Neural progenitor cell (in vitro differentiated cells): ENCODE data around the gene LRP5. TPM values are rescaled to one million over a fixed set of nuclear protein-coding genes. Genes with fewer than 3 reads are reported as not detected.

Experiments used
- DNase-seq: peaks from one replicate; pipeline ENCODE4 v3.0.0-alpha.2; 2016; ENCODE audit warnings: low spot score
- H2AFZ ChIP-seq: fragments of 200-600 bp; sonication (generic); replicated peaks from 2 replicates; pipeline ENCODE4 v1.6.1; 2016; ENCODE audit warnings: antibody characterized with exemption
- H3F3A ChIP-seq: fragments of 200-600 bp; sonication (generic); 2 replicates; pipeline ENCODE4 v1.6.1; 2016; ENCODE audit warnings: antibody characterized with exemption, low read depth
- H3K27ac ChIP-seq: fragments of 200-600 bp; sonication (generic); 2 replicates; pipeline ENCODE4 v1.5.1; 2016; ENCODE audit warnings: mild to moderate bottlenecking
- H3K27me3 ChIP-seq: fragments of 200-600 bp; sonication (generic); 2 replicates; pipeline ENCODE4 v1.6.1; 2016; ENCODE audit warnings: mild to moderate bottlenecking, moderate library complexity
- H3K36me3 ChIP-seq: fragments of 200-600 bp; sonication (generic); 2 replicates; pipeline ENCODE4 v1.5.1; 2016
- H3K4me1 ChIP-seq: fragments of 200-600 bp; sonication (generic); 2 replicates; pipeline ENCODE4 v1.6.1; 2016; ENCODE audit warnings: mixed run types
- H3K4me2 ChIP-seq: fragments of 200-600 bp; sonication (generic); 2 replicates; pipeline ENCODE4 v1.6.1; 2016
- H3K4me3 ChIP-seq: fragments of 200-600 bp; sonication (generic); 2 replicates; pipeline ENCODE4 v1.5.1; 2016
- H3K79me2 ChIP-seq: fragments of 200-600 bp; sonication (generic); 2 replicates; pipeline ENCODE4 v1.6.1; 2016; ENCODE audit warnings: low read depth
- H3K9ac ChIP-seq: fragments of 200-600 bp; sonication (generic); 2 replicates; pipeline ENCODE4 v1.6.1; 2016
- H3K9me3 ChIP-seq: fragments of 200-600 bp; sonication (generic); 2 replicates; pipeline ENCODE4 v1.5.1; 2016; ENCODE audit warnings: low read depth
- H4K20me1 ChIP-seq: fragments of 200-600 bp; sonication (generic); 2 replicates; pipeline ENCODE4 v1.6.1; 2016; ENCODE audit warnings: low read depth
- H3K27ac Mint-ChIP-seq: 3 replicates; pipeline ENCODE4 v1.8.0; 2021; ENCODE audit warnings: mixed read lengths
- H3K27me3 Mint-ChIP-seq: 2 replicates; pipeline ENCODE4 v1.8.0; 2022; ENCODE audit warnings: low read depth, mild to moderate bottlenecking, inconsistent platforms, moderate library complexity, mixed read lengths; ENCODE audit not compliant: insufficient read depth
- H3K36me3 Mint-ChIP-seq: 3 replicates; pipeline ENCODE4 v1.8.0; 2021; ENCODE audit warnings: mixed read lengths
- H3K4me1 Mint-ChIP-seq: 3 replicates; pipeline ENCODE4 v1.8.0; 2021; ENCODE audit warnings: mixed read lengths
- H3K4me3 Mint-ChIP-seq: 3 replicates; pipeline ENCODE4 v1.8.0; 2021; ENCODE audit warnings: mild to moderate bottlenecking, moderate library complexity, mixed read lengths
- H3K9me3 Mint-ChIP-seq: 3 replicates; pipeline ENCODE4 v1.8.0; 2020; ENCODE audit warnings: mixed read lengths
- EZH2 ChIP-seq: fragments of 200-600 bp; sonication (generic); IDR thresholded peaks from 2 replicates; pipeline ENCODE4 v1.6.1; 2017; ENCODE audit warnings: antibody characterized with exemption, mild to moderate bottlenecking, moderate library complexity
- EZH2phosphoT487 ChIP-seq: fragments of 200-600 bp; sonication (generic); IDR thresholded peaks from 2 replicates; pipeline ENCODE4 v1.6.1; 2017; ENCODE audit warnings: antibody characterized with exemption
- total RNA-seq: library from RNA; depleted of rRNA; stranded (reverse); fragments of >200 nt; gene quantifications from 2 replicates; pipeline ENCODE4 v1.2.3, GENCODE V29; 2015; ENCODE audit warnings: low replicate concordance
- TF ChIP-seq, protein P1 (sequence below): fragments of 200-600 bp; sonication (generic); IDR thresholded peaks from 2 replicates; pipeline ENCODE4 v1.5.1; 2017; ENCODE audit warnings: antibody characterized with exemption, mild to moderate bottlenecking

Gene LRP5
- total RNA-seq, 1 donor from 2014 or later, result 7.3 TPM

DNA sequence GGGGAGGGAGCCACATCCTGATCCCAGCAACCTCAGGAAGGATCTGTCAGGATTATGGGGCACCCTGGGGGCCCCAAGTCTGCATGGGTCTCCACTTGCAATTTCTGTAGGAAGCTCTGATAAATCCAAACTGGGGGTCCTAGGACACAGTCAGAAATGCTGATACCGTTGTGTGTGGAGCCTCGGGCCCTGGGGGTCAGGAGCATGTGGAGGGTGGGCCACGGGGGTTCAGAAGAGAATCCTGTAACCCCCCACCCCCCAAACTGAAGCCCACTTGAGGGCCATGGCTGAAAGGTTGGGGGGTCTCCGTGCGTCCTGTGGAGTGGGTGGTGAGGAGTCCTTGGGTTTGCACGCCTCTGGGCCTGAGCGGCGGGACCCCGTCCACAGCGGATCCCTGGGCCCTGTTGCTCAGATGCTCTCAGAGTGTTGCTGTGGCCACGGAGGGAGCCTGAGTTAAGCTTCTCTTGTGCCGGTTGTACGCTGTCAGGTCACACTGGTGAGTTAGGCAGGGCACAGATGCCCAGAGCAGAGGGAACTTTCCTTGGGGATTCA, 72.2 kb downstream of the LRP5 start:
- H3K9me3 Mint-ChIP-seq, result no peaks in the 10 kb centered on the region
- peaks cover 15% of the 10 kb centered on the region for H3K4me1 Mint-ChIP-seq

DNA sequence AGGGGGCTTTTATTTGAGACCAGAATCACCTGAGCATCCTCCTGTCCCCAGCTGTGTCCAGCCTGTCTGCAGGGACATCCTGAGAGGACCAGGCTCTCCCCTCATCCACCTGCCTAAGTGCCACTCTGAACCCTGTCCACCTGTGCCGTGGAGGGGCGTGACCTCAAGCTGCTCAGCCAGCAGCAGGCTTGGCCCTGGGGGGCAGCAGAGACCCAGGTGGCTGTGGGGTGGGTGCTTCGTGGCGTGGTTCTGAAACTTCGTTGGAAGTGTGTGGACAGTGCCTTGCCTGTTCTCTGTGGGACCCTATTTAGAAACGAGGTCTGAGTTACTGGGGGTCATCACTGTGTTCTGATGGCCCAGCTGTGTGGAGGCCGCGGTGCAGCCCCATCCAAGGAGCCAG, 72.7 kb downstream of the LRP5 start:
- Mint-ChIP-seq H3K4me1 (peaks cover 10% of the 10 kb centered on the region), H3K9me3 (no peaks in the 10 kb centered on the region), H3K4me3 (no peak overlapping the region), H3K36me3 (no peaks in the 10 kb centered on the region), H3K27me3 (no peaks in the 10 kb centered on the region), H3K27ac (no peak overlapping the region)
- no peaks in the 10 kb centered on the region for H3K27me3 ChIP-seq
- no peaks in the 10 kb centered on the region for H3K36me3 ChIP-seq
- DNase-seq, result no peak
- no peak for TF ChIP-seq EZH2phosphoT487
- TF ChIP-seq, protein P1, sequence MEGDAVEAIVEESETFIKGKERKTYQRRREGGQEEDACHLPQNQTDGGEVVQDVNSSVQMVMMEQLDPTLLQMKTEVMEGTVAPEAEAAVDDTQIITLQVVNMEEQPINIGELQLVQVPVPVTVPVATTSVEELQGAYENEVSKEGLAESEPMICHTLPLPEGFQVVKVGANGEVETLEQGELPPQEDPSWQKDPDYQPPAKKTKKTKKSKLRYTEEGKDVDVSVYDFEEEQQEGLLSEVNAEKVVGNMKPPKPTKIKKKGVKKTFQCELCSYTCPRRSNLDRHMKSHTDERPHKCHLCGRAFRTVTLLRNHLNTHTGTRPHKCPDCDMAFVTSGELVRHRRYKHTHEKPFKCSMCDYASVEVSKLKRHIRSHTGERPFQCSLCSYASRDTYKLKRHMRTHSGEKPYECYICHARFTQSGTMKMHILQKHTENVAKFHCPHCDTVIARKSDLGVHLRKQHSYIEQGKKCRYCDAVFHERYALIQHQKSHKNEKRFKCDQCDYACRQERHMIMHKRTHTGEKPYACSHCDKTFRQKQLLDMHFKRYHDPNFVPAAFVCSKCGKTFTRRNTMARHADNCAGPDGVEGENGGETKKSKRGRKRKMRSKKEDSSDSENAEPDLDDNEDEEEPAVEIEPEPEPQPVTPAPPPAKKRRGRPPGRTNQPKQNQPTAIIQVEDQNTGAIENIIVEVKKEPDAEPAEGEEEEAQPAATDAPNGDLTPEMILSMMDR, result no peak
- no peaks in the 10 kb centered on the region for H3F3A ChIP-seq
- H3K9me3 ChIP-seq, result no peaks in the 10 kb centered on the region
- H3K79me2 ChIP-seq, result no peaks in the 10 kb centered on the region
- no peak overlapping the region for H3K4me2 ChIP-seq
- no peak overlapping the region for H3K9ac ChIP-seq
- H3K4me3 ChIP-seq, result no peak overlapping the region
- H3K27ac ChIP-seq, result no peak overlapping the region
- no peak overlapping the region for H2AFZ ChIP-seq
- H3K4me1 ChIP-seq, result no peaks in the 10 kb centered on the region
- H4K20me1 ChIP-seq, result peaks cover 12% of the 10 kb centered on the region

More for the DNA sequence above, 72.2 kb downstream of the LRP5 start:
- no peak overlapping the region for H3K4me3 Mint-ChIP-seq
- Histone ChIP-seq H3K36me3 (no peaks in the 10 kb centered on the region), H3K4me1 (no peaks in the 10 kb centered on the region), H3K4me3 (no peak overlapping the region), H3K79me2 (no peaks in the 10 kb centered on the region), H3K9me3 (no peaks in the 10 kb centered on the region), H3K4me2 (no peak overlapping the region), H2AFZ (no peak overlapping the region), H3K9ac (no peak overlapping the region), H4K20me1 (peaks cover 12% of the 10 kb centered on the region), H3K27ac (no peak overlapping the region), H3K27me3 (no peaks in the 10 kb centered on the region), H3F3A (no peaks in the 10 kb centered on the region)
- H3K27ac Mint-ChIP-seq, result no peak overlapping the region
- no peaks in the 10 kb centered on the region for H3K36me3 Mint-ChIP-seq
- no peaks in the 10 kb centered on the region for H3K27me3 Mint-ChIP-seq
- TF ChIP-seq, protein P1, result no peak
- TF ChIP-seq EZH2 (no peak), EZH2phosphoT487 (no peak)
- DNase-seq, result no peak

DNA sequence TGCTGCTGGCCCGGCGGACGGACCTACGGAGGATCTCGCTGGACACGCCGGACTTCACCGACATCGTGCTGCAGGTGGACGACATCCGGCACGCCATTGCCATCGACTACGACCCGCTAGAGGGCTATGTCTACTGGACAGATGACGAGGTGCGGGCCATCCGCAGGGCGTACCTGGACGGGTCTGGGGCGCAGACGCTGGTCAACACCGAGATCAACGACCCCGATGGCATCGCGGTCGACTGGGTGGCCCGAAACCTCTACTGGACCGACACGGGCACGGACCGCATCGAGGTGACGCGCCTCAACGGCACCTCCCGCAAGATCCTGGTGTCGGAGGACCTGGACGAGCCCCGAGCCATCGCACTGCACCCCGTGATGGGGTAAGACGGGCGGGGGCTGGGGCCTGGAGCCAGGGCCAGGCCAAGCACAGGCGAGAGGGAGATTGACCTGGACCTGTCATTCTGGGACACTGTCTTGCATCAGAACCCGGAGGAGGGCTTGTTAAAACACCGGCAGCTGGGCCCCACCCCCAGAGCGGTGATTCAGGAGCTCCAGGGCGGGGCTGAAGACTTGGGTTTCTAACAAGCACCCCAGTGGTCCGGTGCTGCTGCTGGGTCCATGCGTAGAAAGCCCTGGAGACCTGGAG, 74.1 kb downstream of the LRP5 start:
- DNase-seq, result no peak
- Mint-ChIP-seq H3K27ac (no peak overlapping the region), H3K4me3 (no peak overlapping the region), H3K27me3 (no peaks in the 10 kb centered on the region), H3K4me1 (no peaks in the 10 kb centered on the region), H3K36me3 (no peaks in the 10 kb centered on the region), H3K9me3 (no peaks in the 10 kb centered on the region)
- no peak overlapping the region for H3K4me3 ChIP-seq
- H3K9ac ChIP-seq, result no peak overlapping the region
- no peaks in the 10 kb centered on the region for H3K79me2 ChIP-seq
- no peak overlapping the region for H3K27ac ChIP-seq
- H3K4me1 ChIP-seq, result no peaks in the 10 kb centered on the region
- no peak overlapping the region for H3K4me2 ChIP-seq
- H3F3A ChIP-seq, result no peaks in the 10 kb centered on the region
- H3K27me3 ChIP-seq, result no peaks in the 10 kb centered on the region
- TF ChIP-seq EZH2phosphoT487 (no peak), EZH2 (no peak)
- TF ChIP-seq, protein P1, result no peak
- peaks cover 12% of the 10 kb centered on the region for H4K20me1 ChIP-seq
- H3K36me3 ChIP-seq, result no peaks in the 10 kb centered on the region
- no peaks in the 10 kb centered on the region for H3K9me3 ChIP-seq
- no peak overlapping the region for H2AFZ ChIP-seq
